H9 (cell line): ENCODE results near the gene TMEM39B. TPM values are rescaled to one million over a fixed set of nuclear protein-coding genes. Genes with fewer than 3 reads are reported as not detected.
"Not testable (repeated sequence)": the region's sequence is repeated elsewhere in the genome, so short reads cannot be mapped to it uniquely, and the experiment has no call there.

ENCODE experiments used
- DNase-seq: peaks from one replicate; pipeline ENCODE4 v3.0.0-alpha.2; 2017
- H2AFZ ChIP-seq: one replicate; pipeline ENCODE4 v1.6.1; 2013; ENCODE audit warnings: mild to moderate bottlenecking, low read length, control low read depth, moderate library complexity
- H2AK5ac ChIP-seq: 2 replicates; pipeline ENCODE4 v1.6.1; 2013; ENCODE audit warnings: low read length, control low read depth, mixed read lengths; ENCODE audit not compliant: insufficient read length
- H2BK120ac ChIP-seq: one replicate; pipeline ENCODE4 v1.6.1; 2013; ENCODE audit warnings: low read depth, mild to moderate bottlenecking, low read length, control low read depth, inconsistent platforms; ENCODE audit not compliant: poor library complexity, severe bottlenecking
- H2BK12ac ChIP-seq: 2 replicates; pipeline ENCODE4 v1.6.1; 2013; ENCODE audit warnings: low read length, control low read depth, mixed read lengths, low read depth; ENCODE audit not compliant: insufficient read length
- H2BK15ac ChIP-seq: 2 replicates; pipeline ENCODE4 v1.6.1; 2013; ENCODE audit warnings: low read depth, low read length, control low read depth
- H2BK20ac ChIP-seq: one replicate; pipeline ENCODE4 v1.6.1; 2013; ENCODE audit warnings: low read depth, mild to moderate bottlenecking, low read length, control low read depth, inconsistent platforms; ENCODE audit not compliant: poor library complexity, severe bottlenecking
- H2BK5ac ChIP-seq: 2 replicates; pipeline ENCODE4 v1.6.1; 2013; ENCODE audit warnings: low read length, control low read depth, mixed read lengths; ENCODE audit not compliant: insufficient read length
- H3K14ac ChIP-seq: 2 replicates; pipeline ENCODE4 v1.6.1; 2013; ENCODE audit warnings: low read length, control low read depth; ENCODE audit not compliant: insufficient read depth
- H3K18ac ChIP-seq: 2 replicates; pipeline ENCODE4 v1.6.1; 2013; ENCODE audit warnings: low read depth, mild to moderate bottlenecking, mixed read lengths, low read length, control low read depth; ENCODE audit not compliant: insufficient read length
- H3K23ac ChIP-seq: 2 replicates; pipeline ENCODE4 v1.6.1; 2013; ENCODE audit warnings: low read length, control low read depth, mixed read lengths, low read depth; ENCODE audit not compliant: insufficient read length
- H3K23me2 ChIP-seq: 2 replicates; pipeline ENCODE4 v1.6.1; 2013; ENCODE audit warnings: low read depth, mild to moderate bottlenecking, mixed read lengths, low read length, control low read depth; ENCODE audit not compliant: insufficient read length, poor library complexity, severe bottlenecking
- H3K27ac ChIP-seq: 2 replicates; pipeline ENCODE4 v1.5.1; 2013; ENCODE audit warnings: low read length, control low read depth, mixed read lengths, low read depth; ENCODE audit not compliant: insufficient read length
- H3K27me3 ChIP-seq: 2 replicates; pipeline ENCODE4 v1.6.1; 2013; ENCODE audit warnings: low read length, control low read depth, inconsistent platforms; ENCODE audit not compliant: insufficient read depth
- H3K4ac ChIP-seq: 2 replicates; pipeline ENCODE4 v1.6.1; 2013; ENCODE audit warnings: low read depth, mild to moderate bottlenecking, control low read depth, inconsistent platforms, low read length, moderate library complexity
- H3K4me1 ChIP-seq: 2 replicates; pipeline ENCODE4 v1.6.1; 2013; ENCODE audit warnings: low read length, control low read depth, inconsistent platforms; ENCODE audit not compliant: insufficient read depth
- H3K4me2 ChIP-seq: 2 replicates; pipeline ENCODE4 v1.6.1; 2013; ENCODE audit warnings: low read length, control low read depth, mixed read lengths; ENCODE audit not compliant: insufficient read length, insufficient read depth
- H3K56ac ChIP-seq: 2 replicates; pipeline ENCODE4 v1.6.1; 2013; ENCODE audit warnings: low read depth, mild to moderate bottlenecking, mixed read lengths, low read length, control low read depth; ENCODE audit not compliant: insufficient read length
- H3K79me1 ChIP-seq: 2 replicates; pipeline ENCODE4 v1.6.1; 2013; ENCODE audit warnings: low read depth, mild to moderate bottlenecking, moderate library complexity, low read length, control low read depth, inconsistent platforms; ENCODE audit not compliant: insufficient read depth, poor library complexity, severe bottlenecking
- H3K79me2 ChIP-seq: 2 replicates; pipeline ENCODE4 v1.6.1; 2013; ENCODE audit warnings: low read length, control low read depth, inconsistent platforms; ENCODE audit not compliant: insufficient read depth
- H3K9ac ChIP-seq: 2 replicates; pipeline ENCODE4 v1.6.1; 2013; ENCODE audit warnings: low read length, control low read depth, mixed read lengths; ENCODE audit not compliant: insufficient read length; ENCODE audit errors: extremely low read depth
- H3K9me3 ChIP-seq: one replicate; pipeline ENCODE4 v1.6.1; 2013; ENCODE audit warnings: low read depth, low read length, inconsistent platforms; ENCODE audit not compliant: control insufficient read depth
- H3T11ph ChIP-seq: one replicate; pipeline ENCODE4 v1.6.1; 2013; ENCODE audit warnings: mild to moderate bottlenecking, low read length, control low read depth, inconsistent platforms
- H4K20me1 ChIP-seq: one replicate; pipeline ENCODE4 v1.6.1; 2013; ENCODE audit not compliant: control insufficient read depth, insufficient read length, insufficient read depth
- H4K5ac ChIP-seq: 2 replicates; pipeline ENCODE4 v1.6.1; 2013; ENCODE audit warnings: low read depth, mild to moderate bottlenecking, mixed read lengths, low read length, control low read depth; ENCODE audit not compliant: insufficient read length
- H4K8ac ChIP-seq: replicated peaks from 2 replicates; pipeline ENCODE4 v1.6.1; 2013; ENCODE audit warnings: low read length, control low read depth, mixed read lengths, low read depth; ENCODE audit not compliant: insufficient read length
- H4K91ac ChIP-seq: 2 replicates; pipeline ENCODE4 v1.6.1; 2013; ENCODE audit warnings: low read depth, mild to moderate bottlenecking, moderate library complexity, mixed read lengths, low read length, control low read depth; ENCODE audit not compliant: insufficient read length
- H3K27ac Mint-ChIP-seq, 3 experiments: 2 replicates in 2 of 3; 3 replicates in 1 of 3; pipeline ENCODE4 v1.8.0; 2020 to 2021; ENCODE audit warnings: mixed read lengths in 3 of 3, mild to moderate bottlenecking in 1 of 3, moderate library complexity in 1 of 3
- H3K27me3 Mint-ChIP-seq: 2 replicates; pipeline ENCODE4 v1.8.0; 2021; ENCODE audit warnings: low read depth, mild to moderate bottlenecking, moderate library complexity, mixed read lengths
- H3K36me3 Mint-ChIP-seq, 3 experiments: 2 replicates in 2 of 3; 3 replicates in 1 of 3; pipeline ENCODE4 v1.8.0; 2020 to 2021; ENCODE audit warnings: low read depth in 3 of 3, mixed read lengths in 3 of 3; ENCODE audit not compliant: insufficient read depth in 1 of 3
- H3K4me1 Mint-ChIP-seq, 2 experiments: 2 replicates each; pipeline ENCODE4 v1.8.0; 2020; ENCODE audit warnings: mixed read lengths in 2 of 2
- H3K4me3 Mint-ChIP-seq, 2 experiments: 2 replicates in 1 of 2; 3 replicates in 1 of 2; pipeline ENCODE4 v1.8.0; 2020 to 2021; ENCODE audit warnings: mild to moderate bottlenecking in 2 of 2, mixed read lengths in 2 of 2, moderate library complexity in 1 of 2
- H3K9me3 Mint-ChIP-seq, 2 experiments: 2 replicates in 1 of 2; 3 replicates in 1 of 2; pipeline ENCODE4 v1.8.0; 2020; ENCODE audit warnings: mild to moderate bottlenecking in 2 of 2, mixed read lengths in 2 of 2, moderate library complexity in 1 of 2
- CTCF ChIP-seq: fragments of 200-600 bp; sonication (generic); conservative IDR thresholded peaks from 3 replicates; pipeline ENCODE4 v1.8.0; 2021; ENCODE audit warnings: antibody characterized with exemption, mild to moderate bottlenecking
- WGBS: extraction: QIAGEN DNeasy Blood & Tissue Kit; methylation state at CpG from one replicate; pipeline ENCODE4 v1.1.7; 2013; ENCODE audit warnings: missing lambda C conversion rate, low lambda C conversion rate, mixed read lengths; ENCODE audit not compliant: insufficient read length; ENCODE audit errors: extremely low coverage; 5-methylcytosine and 5-hydroxymethylcytosine counted together
- total RNA-seq: library from RNA; stranded (reverse); gene quantifications from 2 replicates; pipeline ENCODE4 v1.2.1, GENCODE V29; 2021

The TMEM39B gene
- total RNA-seq, 1 experiment from 2014 or later = 27.4 TPM

DNA sequence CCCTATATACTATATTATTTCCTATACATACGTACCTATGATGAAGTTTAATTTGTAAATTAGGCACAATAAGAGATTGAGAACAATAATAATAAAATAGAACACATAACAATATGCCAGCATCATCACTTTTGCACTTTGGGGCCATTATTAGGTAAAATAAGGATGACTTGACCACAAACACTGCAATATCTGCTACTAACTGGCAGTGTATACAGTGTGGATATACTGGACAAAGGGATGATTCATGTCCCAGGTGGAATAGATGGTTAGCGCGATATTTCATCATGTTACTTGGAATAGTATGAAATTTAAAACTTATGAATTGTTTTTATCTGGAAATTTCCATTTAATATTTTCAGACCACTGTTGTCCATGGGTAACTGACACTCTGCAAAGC lies 71.3 kb downstream of the TMEM39B start:
- TF ChIP-seq CTCF = no peak
- no peak overlapping the region for H4K5ac ChIP-seq
- DNase-seq = no peak
- Mint-ChIP-seq H3K27ac (no peak overlapping the region), H3K27me3 (no peaks in the 10 kb centered on the region), H3K4me1 (no peaks in the 10 kb centered on the region), H3K4me3 (no peak overlapping the region), H3K9me3 (no peaks in the 10 kb centered on the region; a peak in 1 of 5 replicates), H3K36me3 (peaks cover 0 to 3% (median 2%) of the 10 kb centered on the region in 3 experiments; a peak in 4 of 7 replicates)
- H3K14ac ChIP-seq = no peak overlapping the region
- no peak overlapping the region for H2BK120ac ChIP-seq
- H4K20me1 ChIP-seq = no peaks in the 10 kb centered on the region
- no peak overlapping the region for H2AFZ ChIP-seq
- no peak overlapping the region for H2BK15ac ChIP-seq
- H2BK12ac ChIP-seq = no peak overlapping the region
- H2BK5ac ChIP-seq = no peak overlapping the region
- no CpG with 5 or more reads among the region's 3 CpGs for WGBS
- peaks cover 10% of the 10 kb centered on the region for H3K79me1 ChIP-seq
- no peak overlapping the region for H4K91ac ChIP-seq
- no peak overlapping the region for H2AK5ac ChIP-seq
- no peaks in the 10 kb centered on the region for H3K4me1 ChIP-seq
- no peak overlapping the region for H3K23ac ChIP-seq
- H3K9ac ChIP-seq = no peak overlapping the region
- H3K4ac ChIP-seq = no peak overlapping the region
- no peaks in the 10 kb centered on the region for H3K23me2 ChIP-seq
- no peak overlapping the region for H4K8ac ChIP-seq
- H2BK20ac ChIP-seq = no peak overlapping the region
- H3K4me2 ChIP-seq = no peak overlapping the region
- no peak overlapping the region for H3K56ac ChIP-seq
- H3K27ac ChIP-seq = no peak overlapping the region
- H3K18ac ChIP-seq = no peak overlapping the region
- no peak overlapping the region for H3T11ph ChIP-seq
- H3K79me2 ChIP-seq = peaks cover 3% of the 10 kb centered on the region; the same call in 1 of the 2 replicates
- H3K9me3 ChIP-seq = no peaks in the 10 kb centered on the region
- H3K27me3 ChIP-seq = no peaks in the 10 kb centered on the region

GRCh38 chr1:32147799-32148198 lies 75.1 kb downstream of the TMEM39B start:
- H2BK120ac ChIP-seq, H4K20me1 ChIP-seq: not testable (repeated sequence)
- WGBS = no CpG with 5 or more reads among the region's 5 CpGs

More at GRCh38 chr1:32147799-32148198, 75.1 kb downstream of the TMEM39B start:
- not testable (repeated sequence) for H2AFZ ChIP-seq, H2BK15ac ChIP-seq, H3K56ac ChIP-seq, H3K27me3 ChIP-seq, H3K27ac ChIP-seq, H3K27ac Mint-ChIP-seq, H3T11ph ChIP-seq, H3K27me3 Mint-ChIP-seq, H3K14ac ChIP-seq, DNase-seq, H3K4me2 ChIP-seq, H4K5ac ChIP-seq, H3K79me2 ChIP-seq, H4K8ac ChIP-seq, H3K18ac ChIP-seq, H3K23ac ChIP-seq, H3K9me3 Mint-ChIP-seq, H3K4ac ChIP-seq, H3K9ac ChIP-seq, H2BK5ac ChIP-seq, H3K4me3 Mint-ChIP-seq, H2AK5ac ChIP-seq, H3K23me2 ChIP-seq, H4K91ac ChIP-seq, H2BK20ac ChIP-seq, H3K36me3 Mint-ChIP-seq, H2BK12ac ChIP-seq, H3K4me1 Mint-ChIP-seq, H3K9me3 ChIP-seq, H3K4me1 ChIP-seq
- peaks cover 12% of the 10 kb centered on the region for H3K79me1 ChIP-seq
